HepG2 (cell line): ENCODE data around the gene UQCRHL. TPM values are rescaled to one million over a fixed set of nuclear protein-coding genes. Genes with fewer than 3 reads are reported as not detected.

ENCODE experiments used
- CREBL2 ChIP-seq: sonication (generic); formaldehyde crosslinking; IDR thresholded peaks from 2 replicates; pipeline ENCODE4 v1.8.1; 2023; ENCODE audit warnings: missing genetic modification reagents, mild to moderate bottlenecking, borderline replicate concordance
- FOXK2 ChIP-seq: fragments of 450-650 bp; IDR thresholded peaks from 2 replicates; pipeline ENCODE4 v1.6.1; 2016
- HNRNPH1 ChIP-seq: fragments of 200-400 bp; formaldehyde crosslinking; optimal IDR thresholded peaks from 2 replicates; pipeline ENCODE3; 2017; ENCODE audit warnings: mild to moderate bottlenecking, low read depth, low read length
- MAFK ChIP-seq, 2 experiments: IDR thresholded peaks in 1 of 2; conservative IDR thresholded peaks in 1 of 2; 2 replicates each; pipeline ENCODE4 v1.6.1; 2011; ENCODE audit warnings: improper control_type of control experiment in 2 of 2, low read length in 2 of 2
- MED1 ChIP-seq: sonication (generic); formaldehyde crosslinking; IDR thresholded peaks from 2 replicates; pipeline ENCODE4 v1.4.0; 2020; ENCODE audit warnings: missing genetic modification reagents
- PITX1 ChIP-seq: sonication (generic); formaldehyde crosslinking; IDR thresholded peaks from 2 replicates; pipeline ENCODE4 v1.5.1; 2020; ENCODE audit warnings: mild to moderate bottlenecking, missing genetic modification reagents
- REST ChIP-seq, 2 experiments: IDR thresholded peaks; 2 replicates each; pipeline ENCODE4 v1.6.1; 2011 to 2012; ENCODE audit warnings: low read length in 2 of 2, borderline replicate concordance in 1 of 2, low read depth in 1 of 2, mild to moderate bottlenecking in 1 of 2, moderate library complexity in 1 of 2
- SNAPC5 ChIP-seq: sonication (generic); formaldehyde crosslinking; IDR thresholded peaks from 2 replicates; pipeline ENCODE4 v1.8.1; 2023; ENCODE audit warnings: mild to moderate bottlenecking, missing genetic modification reagents, borderline replicate concordance
- SOX5 ChIP-seq: IDR thresholded peaks from 2 replicates; pipeline ENCODE4 v1.6.1; 2016; ENCODE audit warnings: borderline replicate concordance
- THRA ChIP-seq: sonication (generic); formaldehyde crosslinking; IDR thresholded peaks from 2 replicates; pipeline ENCODE4 v1.4.0; 2020; ENCODE audit warnings: missing genetic modification reagents, borderline replicate concordance
- ZBTB44 ChIP-seq: sonication (generic); formaldehyde crosslinking; IDR thresholded peaks from 2 replicates; pipeline ENCODE4 v1.4.0; 2020; ENCODE audit warnings: missing genetic modification reagents
- ZNF121 ChIP-seq: sonication (generic); formaldehyde crosslinking; IDR thresholded peaks from 2 replicates; pipeline ENCODE4 v1.5.0; 2020; ENCODE audit warnings: mild to moderate bottlenecking, missing genetic modification reagents
- ZNF274 ChIP-seq: sonication (generic); formaldehyde crosslinking; IDR thresholded peaks from 2 replicates; pipeline ENCODE4 v1.5.1; 2020; ENCODE audit warnings: mild to moderate bottlenecking, missing genetic modification reagents
- ZNF432 ChIP-seq: sonication (generic); formaldehyde crosslinking; IDR thresholded peaks from 2 replicates; pipeline ENCODE4 v1.5.0; 2020; ENCODE audit warnings: missing genetic modification reagents, mild to moderate bottlenecking, borderline replicate concordance
- ZNF546 ChIP-seq: sonication (generic); formaldehyde crosslinking; conservative IDR thresholded peaks from 2 replicates; pipeline ENCODE4 v1.8.1; 2023; ENCODE audit warnings: mild to moderate bottlenecking, missing genetic modification reagents
- ZNF639 ChIP-seq: conservative IDR thresholded peaks from 2 replicates; pipeline ENCODE4 v1.6.1; 2018; ENCODE audit warnings: missing genetic modification reagents
- ZNF652 ChIP-seq: IDR thresholded peaks from 2 replicates; pipeline ENCODE4 v1.6.1; 2016; ENCODE audit warnings: low read depth, borderline replicate concordance
- ZNF670 ChIP-seq: sonication (generic); formaldehyde crosslinking; IDR thresholded peaks from 2 replicates; pipeline ENCODE4 v1.8.0; 2022; ENCODE audit warnings: mild to moderate bottlenecking, missing genetic modification reagents, borderline replicate concordance
- ZNF737 ChIP-seq: sonication (generic); formaldehyde crosslinking; IDR thresholded peaks from 2 replicates; pipeline ENCODE4 v1.5.0; 2020; ENCODE audit warnings: missing genetic modification reagents, mild to moderate bottlenecking, borderline replicate concordance
- ZNF777 ChIP-seq: sonication (generic); formaldehyde crosslinking; IDR thresholded peaks from 2 replicates; pipeline ENCODE4 v1.4.0; 2020; ENCODE audit warnings: missing genetic modification reagents
- ZNF878 ChIP-seq: sonication (generic); formaldehyde crosslinking; IDR thresholded peaks from 2 replicates; pipeline ENCODE4 v1.8.1; 2023; ENCODE audit warnings: mild to moderate bottlenecking, missing genetic modification reagents, moderate library complexity
- ZSCAN25 ChIP-seq: sonication (generic); formaldehyde crosslinking; IDR thresholded peaks from 2 replicates; pipeline ENCODE4 v1.8.0; 2022; ENCODE audit warnings: mild to moderate bottlenecking, missing genetic modification reagents
- polyA plus RNA-seq, 8 experiments: library from polyadenylated mRNA; depleted of rRNA in 3 of 8; stranded (reverse) in 7 of 8; unstranded in 1 of 8; fragments of >200 nt; fragmentation: Illumina TruSeq in 4 of 8; extraction: Trizol in 4 of 8; gene quantifications; 2 replicates each; pipeline versions ENCODE4 v1.2.1 to v1.2.3, GENCODE V29; 2011 to 2016; ENCODE audit warnings: low read depth in 4 of 8, missing spikeins in 1 of 8, mixed read lengths in 1 of 8; ENCODE audit not compliant: insufficient read depth in 1 of 8
- total RNA-seq, 5 experiments: library from RNA; depleted of rRNA; stranded (reverse); fragments of >200 nt; fragmentation: Illumina TruSeq; extraction: Trizol; gene quantifications; 2 replicates each; pipeline ENCODE4 v1.2.3, GENCODE V29; 2016; ENCODE audit warnings: low read depth in 1 of 5

UQCRHL gene
- total and polyA plus RNA-seq, 2 of the 13 experiments (the other 11 are each of a cell fraction or from before 2014, with no cell fraction given), result 1.8 to 2.3 TPM

- TF ChIP-seq HNRNPH1 (no peak), FOXK2 (no peak), SOX5 (CRISPR knock-in tag) (no peak), ZNF777 (no peak), ZNF274 (CRISPR knock-in tag) (no peak), ZBTB44 (CRISPR knock-in tag) (no peak), ZNF737 (CRISPR knock-in tag) (no peak), ZSCAN25 (CRISPR knock-in tag) (no peak), MED1 (CRISPR knock-in tag) (no peak), MAFK (conservative IDR thresholded peaks at IDR 0.05 in 1 of 2, IDR thresholded peaks at IDR 0.05 in 1 of 2; ENCODE audit: low read length in 2 of 2) (peak; percentile 52 to 53; a peak in 3 of 4 replicates), ZNF546 (CRISPR knock-in tag) (no peak), ZNF121 (no peak), ZNF670 (CRISPR knock-in tag) (no peak), ZNF432 (CRISPR knock-in tag) (no peak), PITX1 (CRISPR knock-in tag) (no peak; the same call in 1 of the 2 replicates), ZNF652 (CRISPR knock-in tag) (no peak), SNAPC5 (no peak), REST (IDR thresholded peaks at IDR 0.05; ENCODE audit: borderline replicate concordance in 1 of 2, low read depth in 1 of 2, low read length in 2 of 2) (0 out of 4 replicates have a peak, but pooled peaks of 1 of the 2 experiments have one; percentile 33), THRA (CRISPR knock-in tag) (no peak), CREBL2 (no peak), ZNF639 (CRISPR knock-in tag) (no peak), ZNF878 (no peak)
Observed at GRCh38 chr1:15849775-15850324, 42.4 kb upstream of the UQCRHL start (continued).
